ENCODE data around the gene RHCE. TPM values are rescaled to one million over a fixed set of nuclear protein-coding genes. Genes with fewer than 3 reads are reported as not detected.

Gene RHCE
- total and polyA plus RNA-seq, 2 experiments from 2014 or later: 0.15 to 0.17 TPM

GRCh38 chr1:25347556-25347955 lies 73.1 kb downstream of the RHCE start:
- H3K36me3 Mint-ChIP-seq (ENCODE audit: low read depth): peaks cover 43% of the 10 kb centered on the region
- H3K27ac ChIP-seq (ENCODE audit: low read depth): no peak overlapping the region
- no peaks in the 10 kb centered on the region for H3K9me2 ChIP-seq (ENCODE audit: insufficient read depth)
- H3K4me1 Mint-ChIP-seq: no peaks in the 10 kb centered on the region
- no peaks in the 10 kb centered on the region for H3F3A ChIP-seq (replicated peaks; ENCODE audit: low read depth)
- TF ChIP-seq REST (IDR thresholded peaks at IDR 0.05; ENCODE audit: unreplicated experiment) (no peak), ZNF114 (CRISPR knock-in tag; IDR thresholded peaks at IDR 0.05) (no peak), JUNB (IDR thresholded peaks at IDR 0.05; ENCODE audit: unreplicated experiment) (no peak), EZH2 (IDR thresholded peaks at IDR 0.05; ENCODE audit: low read depth, unreplicated experiment) (no peak), STAT1 (IDR thresholded peaks at IDR 0.05; ENCODE audit: unreplicated experiment) (no peak), EZH2phosphoT487 (IDR thresholded peaks at IDR 0.05; ENCODE audit: unreplicated experiment) (no peak), ZNF462 (CRISPR knock-in tag; IDR thresholded peaks at IDR 0.05) (no peak), ETS1 (IDR thresholded peaks at IDR 0.05) (no peak), NANOG (IDR thresholded peaks at IDR 0.05; ENCODE audit: borderline replicate concordance) (no peak), CREB1 (CRISPR knock-in tag; IDR thresholded peaks at IDR 0.05; ENCODE audit: low read depth) (no peak), ZNF331 (CRISPR knock-in tag; IDR thresholded peaks at IDR 0.05; ENCODE audit: low read depth) (no peak), POLR2AphosphoS5 (IDR thresholded peaks at IDR 0.05; ENCODE audit: low read depth) (no peak)
- TF ChIP-seq, protein P1, sequence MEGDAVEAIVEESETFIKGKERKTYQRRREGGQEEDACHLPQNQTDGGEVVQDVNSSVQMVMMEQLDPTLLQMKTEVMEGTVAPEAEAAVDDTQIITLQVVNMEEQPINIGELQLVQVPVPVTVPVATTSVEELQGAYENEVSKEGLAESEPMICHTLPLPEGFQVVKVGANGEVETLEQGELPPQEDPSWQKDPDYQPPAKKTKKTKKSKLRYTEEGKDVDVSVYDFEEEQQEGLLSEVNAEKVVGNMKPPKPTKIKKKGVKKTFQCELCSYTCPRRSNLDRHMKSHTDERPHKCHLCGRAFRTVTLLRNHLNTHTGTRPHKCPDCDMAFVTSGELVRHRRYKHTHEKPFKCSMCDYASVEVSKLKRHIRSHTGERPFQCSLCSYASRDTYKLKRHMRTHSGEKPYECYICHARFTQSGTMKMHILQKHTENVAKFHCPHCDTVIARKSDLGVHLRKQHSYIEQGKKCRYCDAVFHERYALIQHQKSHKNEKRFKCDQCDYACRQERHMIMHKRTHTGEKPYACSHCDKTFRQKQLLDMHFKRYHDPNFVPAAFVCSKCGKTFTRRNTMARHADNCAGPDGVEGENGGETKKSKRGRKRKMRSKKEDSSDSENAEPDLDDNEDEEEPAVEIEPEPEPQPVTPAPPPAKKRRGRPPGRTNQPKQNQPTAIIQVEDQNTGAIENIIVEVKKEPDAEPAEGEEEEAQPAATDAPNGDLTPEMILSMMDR (conservative IDR thresholded peaks at IDR 0.05; ENCODE audit: low read depth in 2 of 2): no peak
- H3K79me2 ChIP-seq (replicated peaks; ENCODE audit: insufficient read depth): peaks cover 60% of the 10 kb centered on the region
- H3K27ac Mint-ChIP-seq: no peak overlapping the region
- peaks cover 2% of the 10 kb centered on the region for H3K27me3 Mint-ChIP-seq (ENCODE audit: insufficient read depth, low read depth, poor library complexity)
- no peak overlapping the region for H3K4me2 ChIP-seq
- no peak overlapping the region for H3K4me3 Mint-ChIP-seq
- no peak for ATAC-seq
- H2AFZ ChIP-seq: no peak overlapping the region
- H3K4me3 ChIP-seq: no peak overlapping the region
- no peaks in the 10 kb centered on the region for H3K4me1 ChIP-seq (ENCODE audit: insufficient read depth)
- peaks cover 17% of the 10 kb centered on the region; the same call in 1 of the 2 replicates for H4K20me1 ChIP-seq (replicated peaks; ENCODE audit: insufficient read depth)
- no peaks in the 10 kb centered on the region for H3K36me3 ChIP-seq (ENCODE audit: insufficient read depth)
- no peaks in the 10 kb centered on the region for H3K27me3 ChIP-seq (ENCODE audit: insufficient read depth)
- H3K9me3 Mint-ChIP-seq: no peaks in the 10 kb centered on the region
- no peak for DNase-seq (ENCODE audit: low spot score)
